ENCODE measurements around the gene FAM170A. TPM values are rescaled to one million over a fixed set of nuclear protein-coding genes. Genes with fewer than 3 reads are reported as not detected.

FAM170A gene
- not detected for polyA plus RNA-seq (ENCODE audit: low read depth in 6 of 6)

DNA sequence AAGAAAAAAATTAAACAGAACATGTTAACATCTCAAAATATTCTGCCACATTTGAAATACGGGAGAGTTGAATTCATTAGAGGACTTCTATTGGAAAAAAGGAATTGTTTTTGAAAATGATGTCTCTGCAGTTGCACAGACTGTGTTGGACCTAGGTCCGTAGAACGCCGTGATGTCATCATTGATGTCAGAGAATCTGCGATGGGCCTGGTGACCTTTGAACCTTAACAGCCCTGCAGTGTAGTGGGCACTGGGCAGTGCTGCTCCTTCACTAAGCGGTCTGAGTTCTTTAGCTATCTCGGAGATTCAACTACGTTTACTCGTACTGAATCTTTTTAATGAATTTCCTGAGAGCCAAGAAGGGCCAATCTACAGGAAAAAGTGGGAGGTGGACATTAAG is at the start of gene FAM170A:
TSS of gene FAM170A (plus strand) at position 220 of the 400 bp plus-strand sequence. CDS start 211 bp downstream, outside the sequence.
- no peak for ATAC-seq (ENCODE audit: low read depth in 2 of 2)
- peaks cover 0 to 4% (median 3%) of the 10 kb centered on the region in 7 donors for H3K9me3 Mint-ChIP-seq
- H3K27me3 Mint-ChIP-seq: peaks cover 5 to 52% (median 26%) of the 10 kb centered on the region in 3 donors
- H3K27ac Mint-ChIP-seq: no peak within 1 kb of the TSS
- H3K36me3 Mint-ChIP-seq: peaks cover 0 to 5% of the 10 kb centered on the region in 2 donors
- peaks cover 0 to 3% (median 0%) of the 10 kb centered on the region in 3 donors for H3K4me1 Mint-ChIP-seq
- DNase-seq: no peak
- H3K4me3 Mint-ChIP-seq: no peak within 1 kb of the TSS

DNA sequence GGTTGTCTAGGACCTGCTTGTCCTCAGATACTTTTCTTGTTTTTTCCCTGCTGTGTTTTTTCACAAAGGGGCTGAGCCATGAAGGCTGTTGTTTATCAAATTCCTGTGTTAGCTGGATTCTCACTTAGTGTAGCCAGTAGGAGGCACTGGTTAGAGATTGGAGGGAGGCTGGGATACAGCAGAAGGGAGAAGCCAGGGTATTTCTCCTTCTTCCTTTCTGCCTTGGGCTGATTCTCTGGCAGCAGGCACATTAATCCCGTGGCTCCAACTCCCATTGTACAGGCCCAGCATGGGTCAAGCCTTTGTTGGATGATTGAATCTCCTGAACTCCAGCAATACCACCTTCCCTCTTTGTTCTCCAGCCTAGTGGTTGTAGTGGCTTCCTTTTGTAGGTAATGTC is 46.4 kb upstream of the FAM170A start:
- no peak overlapping the region for H3K27ac Mint-ChIP-seq
- DNase-seq: no peak
- H3K4me1 Mint-ChIP-seq: no peaks in the 10 kb centered on the region
- peaks cover 0 to 6% (median 0%) of the 10 kb centered on the region in 7 donors for H3K9me3 Mint-ChIP-seq
- no peaks in the 10 kb centered on the region for H3K36me3 Mint-ChIP-seq
- peaks cover 16 to 25% (median 22%) of the 10 kb centered on the region in 3 donors for H3K27me3 Mint-ChIP-seq
- H3K4me3 Mint-ChIP-seq: no peak overlapping the region
- no peak for ATAC-seq (ENCODE audit: low read depth in 2 of 2)

- H3K4me3 Mint-ChIP-seq: no peak overlapping the region
- no peaks in the 10 kb centered on the region for H3K36me3 Mint-ChIP-seq
- no peaks in the 10 kb centered on the region for H3K4me1 Mint-ChIP-seq
- ATAC-seq (ENCODE audit: low read depth in 2 of 2) (no peak), DNase-seq (no peak)
- peaks cover 16 to 25% (median 22%) of the 10 kb centered on the region in 3 donors for H3K27me3 Mint-ChIP-seq
- no peak overlapping the region for H3K27ac Mint-ChIP-seq
- H3K9me3 Mint-ChIP-seq: peaks cover 0 to 9% (median 0%) of the 10 kb centered on the region in 7 donors
These were observed 45.7 kb upstream of the FAM170A start for GRCh38 chr5:119583684-119584083.

DNA sequence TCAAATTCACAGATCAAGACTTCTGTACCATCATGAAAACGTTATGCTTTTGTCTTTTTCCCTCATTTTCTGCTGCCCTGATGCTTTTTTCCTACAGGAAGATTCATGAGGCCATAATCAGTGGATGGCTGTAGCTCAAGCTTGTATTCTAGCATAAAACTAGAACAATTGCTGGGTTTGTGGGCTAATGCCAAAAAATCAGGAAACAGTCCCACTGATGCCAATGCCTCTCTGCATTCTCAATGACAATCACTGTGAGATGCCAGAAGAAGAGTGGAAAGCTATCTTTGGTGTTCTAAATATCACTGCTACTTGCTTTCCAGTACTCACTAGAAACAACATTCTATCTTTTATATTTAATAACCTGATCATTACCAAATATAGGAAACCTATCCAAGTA is 33.3 kb upstream of the FAM170A start:
- H3K4me1 Mint-ChIP-seq: no peaks in the 10 kb centered on the region
- H3K4me3 Mint-ChIP-seq: no peak overlapping the region
- DNase-seq (no peak), ATAC-seq (ENCODE audit: low read depth in 2 of 2) (no peak)
- H3K27me3 Mint-ChIP-seq: peaks cover 0 to 7% (median 5%) of the 10 kb centered on the region in 3 donors
- peaks cover 5 to 41% (median 18%) of the 10 kb centered on the region in 7 donors for H3K9me3 Mint-ChIP-seq
- H3K36me3 Mint-ChIP-seq: peaks cover 8 to 11% of the 10 kb centered on the region in 2 donors
- H3K27ac Mint-ChIP-seq: no peak overlapping the region

DNA sequence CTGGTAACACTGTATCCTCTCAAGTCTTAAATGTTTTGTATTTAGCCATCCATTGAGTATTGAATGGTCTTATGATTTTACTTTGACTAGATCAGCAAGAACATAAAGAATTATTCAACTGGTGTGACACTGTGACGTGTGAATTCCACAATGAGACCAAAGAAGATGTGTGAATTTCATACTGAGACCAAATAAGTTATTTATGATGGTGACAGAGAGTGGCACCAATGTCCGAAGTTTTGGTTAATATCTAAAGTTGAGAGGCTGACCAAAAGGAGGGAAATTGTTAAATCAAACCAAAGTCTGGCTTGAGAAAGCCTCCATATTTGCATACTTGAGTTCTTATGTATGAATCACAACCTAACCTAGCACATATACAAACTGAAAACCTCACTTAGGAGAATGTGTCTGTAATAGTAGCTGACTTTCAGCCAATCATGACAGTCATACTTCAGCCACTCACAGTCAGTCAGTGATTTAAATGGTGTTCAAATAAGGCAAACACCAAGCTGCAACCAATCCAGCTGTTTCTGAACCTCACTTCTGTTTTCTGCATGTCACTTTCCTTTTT is 31.5 kb upstream of the FAM170A start:
- DNase-seq (no peak), ATAC-seq (ENCODE audit: low read depth in 2 of 2) (no peak)
- H3K9me3 Mint-ChIP-seq: peaks cover under 1 to 35% (median 10%) of the 10 kb centered on the region in 7 donors
- peaks cover 2 to 8% of the 10 kb centered on the region in 2 donors for H3K36me3 Mint-ChIP-seq
- no peak overlapping the region for H3K4me3 Mint-ChIP-seq
- no peak overlapping the region for H3K27ac Mint-ChIP-seq
- no peaks in the 10 kb centered on the region for H3K4me1 Mint-ChIP-seq
- H3K27me3 Mint-ChIP-seq: peaks cover 0 to 15% (median 5%) of the 10 kb centered on the region in 3 donors

- no peak for ATAC-seq (ENCODE audit: low read depth in 2 of 2)
These were observed 15.4 kb upstream of the FAM170A start for GRCh38 chr5:119613937-119614336.

DNA sequence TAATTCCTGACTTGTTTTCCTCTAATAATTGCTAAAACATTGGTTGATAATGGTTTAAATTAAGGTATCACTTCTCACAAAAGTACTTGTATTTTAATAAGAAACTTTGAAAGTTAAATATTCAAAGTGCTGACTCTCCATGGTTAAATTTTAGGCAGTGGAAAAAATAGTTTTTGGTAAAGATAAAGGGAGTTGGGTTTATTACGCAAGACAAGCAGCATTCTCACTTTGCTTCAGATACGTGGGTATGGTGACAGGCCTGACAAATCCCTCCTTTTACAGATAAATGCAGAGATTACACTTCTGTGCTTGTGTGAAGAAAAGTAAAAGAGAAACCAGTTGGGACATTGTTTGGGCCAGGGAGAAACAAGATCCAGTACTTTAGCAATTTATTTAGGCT is 14.5 kb upstream of the FAM170A start:
- no peak for ATAC-seq (ENCODE audit: low read depth in 2 of 2)

More at GRCh38 chr5:119613937-119614336, 15.4 kb upstream of the FAM170A start:
- Mint-ChIP-seq H3K4me3 (no peak overlapping the region), H3K27me3 (peaks cover 7 to 25% (median 23%) of the 10 kb centered on the region in 3 donors), H3K4me1 (no peaks in the 10 kb centered on the region), H3K9me3 (peaks cover 0 to 8% (median 2%) of the 10 kb centered on the region in 7 donors), H3K27ac (no peak overlapping the region), H3K36me3 (peaks cover 0 to under 1% of the 10 kb centered on the region in 2 donors)
- no peak for DNase-seq

DNA sequence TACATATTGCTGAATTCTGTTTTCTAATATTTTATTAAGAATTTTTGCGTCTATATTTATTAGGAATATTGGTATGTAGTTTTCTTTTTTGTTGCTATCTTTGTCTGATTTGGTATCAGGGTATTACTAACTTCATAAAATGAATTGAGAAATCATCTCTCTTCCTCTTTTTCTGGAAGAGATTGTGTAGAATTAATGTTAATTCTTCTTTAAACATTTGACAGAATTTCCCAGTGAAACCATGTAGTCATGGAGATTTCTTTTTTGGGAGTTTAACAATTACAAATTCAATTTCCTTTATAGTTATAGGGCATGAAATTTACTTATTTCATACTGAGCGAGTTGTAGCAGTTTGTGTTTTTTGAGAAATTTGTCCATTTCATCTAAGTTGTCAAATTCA is 3.3 kb upstream of the FAM170A start:
- ATAC-seq (ENCODE audit: low read depth in 2 of 2): no peak
- Mint-ChIP-seq H3K27me3 (peaks cover 8 to 46% (median 29%) of the 10 kb centered on the region in 3 donors), H3K4me3 (no peak overlapping the region), H3K27ac (no peak overlapping the region), H3K36me3 (peaks cover 0 to 22% of the 10 kb centered on the region in 2 donors), H3K4me1 (no peaks in the 10 kb centered on the region), H3K9me3 (peaks cover 14 to 31% (median 17%) of the 10 kb centered on the region in 7 donors)
- DNase-seq: no peak

More for the DNA sequence above, 14.5 kb upstream of the FAM170A start:
- Mint-ChIP-seq H3K27me3 (peaks cover 4 to 28% (median 25%) of the 10 kb centered on the region in 3 donors), H3K9me3 (peaks cover 0 to 12% (median 8%) of the 10 kb centered on the region in 7 donors), H3K4me1 (no peaks in the 10 kb centered on the region), H3K36me3 (peaks cover 0 to 4% of the 10 kb centered on the region in 2 donors), H3K27ac (no peak overlapping the region), H3K4me3 (no peak overlapping the region)
- no peak for DNase-seq

GRCh38 chr5:119630752-119631440 is 1.5 kb downstream of the FAM170A start:
- peaks cover 0 to 4% (median 0%) of the 10 kb centered on the region in 3 donors for H3K4me1 Mint-ChIP-seq
- DNase-seq: no peak
- H3K9me3 Mint-ChIP-seq: peaks cover 0 to 4% (median 1%) of the 10 kb centered on the region in 7 donors
- no peak overlapping the region for H3K27ac Mint-ChIP-seq
- peaks cover 0 to 5% of the 10 kb centered on the region in 2 donors for H3K36me3 Mint-ChIP-seq
- no peak for ATAC-seq (ENCODE audit: low read depth in 2 of 2)
- H3K4me3 Mint-ChIP-seq: no peak overlapping the region
- peaks cover 5 to 51% (median 28%) of the 10 kb centered on the region in 3 donors for H3K27me3 Mint-ChIP-seq

DNA sequence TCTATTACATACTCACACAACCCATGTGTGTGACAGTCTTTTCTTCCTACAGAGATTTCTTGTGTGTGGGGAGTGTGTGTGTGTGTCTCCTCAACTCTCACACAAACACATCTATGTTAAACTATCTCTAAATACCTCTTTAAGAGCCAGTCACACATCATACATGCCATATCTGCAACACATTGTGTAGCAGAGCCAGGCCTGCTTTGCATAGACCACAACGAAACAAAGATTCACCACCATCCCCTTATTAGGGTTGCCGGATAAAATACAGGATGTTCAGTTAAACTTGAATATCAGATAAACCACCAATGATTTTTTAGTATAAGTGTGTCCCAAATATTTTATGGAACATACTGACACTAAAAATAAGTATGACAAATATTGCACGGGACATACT is 2.3 kb downstream of the FAM170A start:
- peaks cover 5 to 47% (median 28%) of the 10 kb centered on the region in 3 donors for H3K27me3 Mint-ChIP-seq
- peaks cover 0 to 4% (median 0%) of the 10 kb centered on the region in 3 donors for H3K4me1 Mint-ChIP-seq
- H3K4me3 Mint-ChIP-seq: no peak overlapping the region
- H3K36me3 Mint-ChIP-seq: peaks cover 0 to 5% of the 10 kb centered on the region in 2 donors
- peaks cover 0 to 4% (median 1%) of the 10 kb centered on the region in 7 donors for H3K9me3 Mint-ChIP-seq
- DNase-seq (no peak), ATAC-seq (ENCODE audit: low read depth in 2 of 2) (no peak)
- no peak overlapping the region for H3K27ac Mint-ChIP-seq

GRCh38 chr5:119651486-119651885 is 22.1 kb downstream of the FAM170A start:
- no peak for DNase-seq
- no peaks in the 10 kb centered on the region for H3K9me3 Mint-ChIP-seq
- no peak for ATAC-seq (ENCODE audit: low read depth in 2 of 2)
- H3K27me3 Mint-ChIP-seq: peaks cover 7 to 22% (median 12%) of the 10 kb centered on the region in 3 donors
- no peak overlapping the region for H3K27ac Mint-ChIP-seq
- H3K4me1 Mint-ChIP-seq: no peaks in the 10 kb centered on the region
- no peaks in the 10 kb centered on the region for H3K36me3 Mint-ChIP-seq
- no peak overlapping the region for H3K4me3 Mint-ChIP-seq

DNA sequence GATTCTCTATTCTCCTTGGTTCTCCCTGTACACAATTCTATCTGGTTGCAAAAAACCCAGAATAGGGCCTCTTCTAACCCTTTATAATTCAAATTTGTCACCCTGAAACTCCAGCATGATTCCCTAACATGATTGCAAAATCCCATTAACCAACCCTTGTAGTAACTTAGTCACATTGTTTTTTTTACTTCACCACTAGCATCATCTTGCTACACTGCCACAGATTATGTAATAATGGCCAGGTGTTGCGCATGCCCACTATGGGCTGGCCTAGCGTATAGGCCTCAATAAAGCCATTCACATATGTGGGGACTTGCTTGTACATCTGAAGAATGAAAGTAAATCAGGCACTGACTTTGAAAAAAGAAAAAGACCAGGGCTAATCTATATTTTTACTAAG is 25.7 kb downstream of the FAM170A start:
- H3K4me1 Mint-ChIP-seq: no peaks in the 10 kb centered on the region
- no peak overlapping the region for H3K4me3 Mint-ChIP-seq
- peaks cover 0 to 11% (median 2%) of the 10 kb centered on the region in 7 donors for H3K9me3 Mint-ChIP-seq
- peaks cover 4 to 11% (median 6%) of the 10 kb centered on the region in 3 donors for H3K27me3 Mint-ChIP-seq
- DNase-seq (no peak), ATAC-seq (ENCODE audit: low read depth in 2 of 2) (no peak)
- no peak overlapping the region for H3K27ac Mint-ChIP-seq
- no peaks in the 10 kb centered on the region for H3K36me3 Mint-ChIP-seq

DNA sequence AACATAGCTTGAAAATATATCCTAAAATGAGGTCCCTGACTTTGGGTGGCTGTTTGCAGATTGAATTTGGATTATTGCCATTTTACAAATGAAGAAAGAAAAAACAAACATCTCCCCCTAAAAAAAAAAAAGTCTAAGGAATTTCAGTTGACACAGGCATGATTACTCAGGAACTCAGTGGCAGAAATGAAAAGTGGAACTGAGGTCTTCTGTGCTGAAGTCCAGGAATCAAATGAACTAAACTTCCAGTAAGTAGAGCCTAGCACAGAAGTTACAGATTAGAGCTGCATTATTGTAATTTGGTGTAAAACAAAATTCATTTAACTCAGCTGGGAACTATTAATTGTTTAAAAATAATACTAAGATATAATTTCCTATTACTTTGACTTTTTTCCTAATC is 26.7 kb downstream of the FAM170A start:
- ATAC-seq (ENCODE audit: low read depth in 2 of 2): no peak
- no peak for DNase-seq
- H3K4me1 Mint-ChIP-seq: no peaks in the 10 kb centered on the region
- H3K36me3 Mint-ChIP-seq: no peaks in the 10 kb centered on the region
- no peak overlapping the region for H3K27ac Mint-ChIP-seq
- H3K4me3 Mint-ChIP-seq: no peak overlapping the region
- peaks cover 1 to 6% (median 4%) of the 10 kb centered on the region in 3 donors for H3K27me3 Mint-ChIP-seq
- H3K9me3 Mint-ChIP-seq: peaks cover 0 to 11% (median 2%) of the 10 kb centered on the region in 7 donors

DNA sequence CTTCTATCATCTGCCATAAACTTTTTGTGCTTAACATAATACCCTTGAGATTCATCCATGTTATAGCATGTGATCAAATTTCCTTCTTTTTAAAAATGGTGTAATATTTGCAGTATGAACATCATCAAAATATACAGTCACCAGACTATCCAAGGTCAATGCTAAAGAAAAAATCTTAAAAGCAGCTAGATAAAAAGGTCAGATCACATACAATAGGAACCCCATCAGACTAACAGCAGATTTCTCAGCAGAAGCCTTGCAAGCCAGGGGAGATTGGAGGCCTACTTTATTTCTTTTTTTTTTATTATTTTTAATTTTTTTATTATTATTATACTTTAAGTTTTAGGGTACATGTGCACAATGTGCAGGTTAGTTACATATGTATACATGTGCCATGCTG is 37.2 kb downstream of the FAM170A start:
- no peaks in the 10 kb centered on the region for H3K4me1 Mint-ChIP-seq
- H3K36me3 Mint-ChIP-seq: no peaks in the 10 kb centered on the region
- ATAC-seq (ENCODE audit: low read depth in 2 of 2) (no peak), DNase-seq (no peak)
- H3K27me3 Mint-ChIP-seq: peaks cover 0 to 7% (median 0%) of the 10 kb centered on the region in 3 donors
- peaks cover 9 to 38% (median 25%) of the 10 kb centered on the region in 7 donors for H3K9me3 Mint-ChIP-seq
- no peak overlapping the region for H3K4me3 Mint-ChIP-seq
- no peak overlapping the region for H3K27ac Mint-ChIP-seq

Measured in naive B cell (primary cell).